ENCODE results near the gene SYT3. TPM values are rescaled to one million over a fixed set of nuclear protein-coding genes. Genes with fewer than 3 reads are reported as not detected.

The SYT3 gene
- total and polyA plus RNA-seq, 2 of the 8 experiments (the other 6 are each of a cell fraction or from before 2014, with no cell fraction given): 6.7 to 17.3 TPM

DNA sequence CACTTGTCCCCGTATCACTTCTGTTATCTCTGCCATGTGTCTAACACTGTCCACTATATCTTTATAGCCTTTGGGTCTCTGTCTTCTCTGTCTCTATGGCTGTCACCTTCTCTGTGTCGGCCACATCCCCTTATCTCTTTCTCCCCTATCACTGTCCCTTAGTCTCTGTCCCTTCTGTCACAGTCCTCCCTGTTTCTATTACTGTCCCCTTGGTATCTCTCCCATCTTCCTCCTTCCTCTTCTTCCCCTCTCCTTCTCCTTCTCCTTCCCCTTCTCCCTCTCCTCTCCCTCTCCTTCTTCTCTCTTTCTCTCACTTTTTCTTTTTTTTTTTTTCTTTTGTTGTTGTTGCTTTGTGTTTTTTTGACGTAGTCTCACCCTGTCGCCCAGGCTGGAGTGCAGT, 36.7 kb downstream of the SYT3 start:
- no peak overlapping the region for H3K4me2 ChIP-seq (ENCODE audit: insufficient read depth in 1 of 2, low read depth in 2 of 2, low read length in 2 of 2)
- DNase-seq (ENCODE audit: low read depth in 1 of 2, low spot score in 2 of 2): no peak
- H3K79me1 ChIP-seq (ENCODE audit: low read depth, low read length): no peaks in the 10 kb centered on the region
- H3K27me3 ChIP-seq (replicated peaks in 1 of 4; ENCODE audit: control insufficient read depth in 3 of 4, extremely low read depth in 1 of 4, insufficient read depth in 3 of 4, low read length in 3 of 4): peaks cover 3 to 28% (median 23%) of the 10 kb centered on the region in 4 experiments
- H2BK5ac ChIP-seq (ENCODE audit: low read depth, low read length): no peak overlapping the region
- no peak overlapping the region for H3K27ac ChIP-seq (ENCODE audit: low read depth, low read length)
- no peaks in the 10 kb centered on the region for H4K20me1 ChIP-seq (replicated peaks in 1 of 2; ENCODE audit: control insufficient read depth in 1 of 2, insufficient read depth in 2 of 2, low read length in 2 of 2)
- no peak overlapping the region for H2AFZ ChIP-seq (ENCODE audit: low read length)
- peaks cover 0 to 9% of the 10 kb centered on the region in 2 experiments; a peak in 2 of 4 replicates for H3K9me3 ChIP-seq (ENCODE audit: insufficient read depth in 2 of 2, low read depth in 1 of 2, low read length in 1 of 2)
- H2AK5ac ChIP-seq (ENCODE audit: low read depth, low read length): no peak overlapping the region
- H4K8ac ChIP-seq (ENCODE audit: extremely low read depth, insufficient read depth, low read length): no peak overlapping the region
- no peaks in the 10 kb centered on the region for H3K36me3 ChIP-seq (ENCODE audit: control insufficient read depth in 2 of 4, insufficient read depth in 4 of 4, low read length in 3 of 4)
- no peak overlapping the region for H3K18ac ChIP-seq (ENCODE audit: extremely low read depth, low read length)
- no peak overlapping the region for H3K4ac ChIP-seq (replicated peaks; ENCODE audit: insufficient read length, low read depth, low read length)
- H2BK120ac ChIP-seq (replicated peaks; ENCODE audit: low read depth, low read length): no peak overlapping the region
- H3K14ac ChIP-seq (ENCODE audit: insufficient read length): no peak overlapping the region
- ChIA-PET POLR2A (ENCODE audit: partially characterized antibody) (no interaction called here), CTCF (ENCODE audit: partially characterized antibody) (interaction anchor here (2.2 kb wide), 1 partner anchor 65 kb away, joined by 6 read pairs; no protein-coding TSS in a partner anchor)
- H3K4me3 ChIP-seq (ENCODE audit: extremely low read depth in 1 of 4, insufficient read depth in 2 of 4, low read depth in 3 of 4, low read length in 4 of 4): no peak overlapping the region
- no peak overlapping the region for H4K5ac ChIP-seq (ENCODE audit: insufficient read length, low read depth, low read length)
- 92% methylated on average over 2 of the region's 4 CpGs; no CpG with 5 or more reads in 1 of the 2 experiments for WGBS, 2 experiments (ENCODE audit: extremely low coverage in 1 of 2, insufficient coverage in 1 of 2, insufficient read length in 1 of 2, insufficient replicate concordance in 2 of 2, low coverage in 1 of 2, low lambda C conversion rate in 2 of 2, missing lambda C conversion rate in 1 of 2)
- FAIRE-seq: no peak
- H3K23me2 ChIP-seq (ENCODE audit: low read depth, low read length): no peaks in the 10 kb centered on the region; the same call in 1 of the 2 replicates
- H3K9ac ChIP-seq (replicated peaks in 1 of 4; ENCODE audit: extremely low read depth in 1 of 4, low read depth in 3 of 4, low read length in 3 of 4): no peak overlapping the region
- no peak overlapping the region for H4K91ac ChIP-seq (replicated peaks; ENCODE audit: insufficient read length, low read length)
- no peak overlapping the region for H3K23ac ChIP-seq (ENCODE audit: insufficient read length)
- H2BK12ac ChIP-seq (ENCODE audit: low read depth, low read length): no peak overlapping the region
- H3K56ac ChIP-seq (replicated peaks; ENCODE audit: insufficient read length, low read depth, low read length): no peak overlapping the region
- H2BK20ac ChIP-seq (ENCODE audit: low read length): no peak overlapping the region
- peaks cover 0 to 3% (median 1%) of the 10 kb centered on the region in 4 experiments; a peak in 2 of 7 replicates for H3K4me1 ChIP-seq (replicated peaks in 1 of 4; ENCODE audit: control insufficient read depth in 3 of 4, insufficient read depth in 4 of 4, low read length in 3 of 4)
- H2BK15ac ChIP-seq (ENCODE audit: low read length): no peak overlapping the region
- H3K79me2 ChIP-seq (ENCODE audit: control insufficient read depth in 1 of 2, insufficient read depth in 2 of 2, low read length in 2 of 2): no peaks in the 10 kb centered on the region
- TF ChIP-seq, protein P1, sequence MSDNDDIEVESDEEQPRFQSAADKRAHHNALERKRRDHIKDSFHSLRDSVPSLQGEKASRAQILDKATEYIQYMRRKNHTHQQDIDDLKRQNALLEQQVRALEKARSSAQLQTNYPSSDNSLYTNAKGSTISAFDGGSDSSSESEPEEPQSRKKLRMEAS (IDR thresholded peaks at IDR 0.05): no peak
- TF ChIP-seq RFX5 (IDR thresholded peaks at IDR 0.05; ENCODE audit: borderline replicate concordance, low read depth, low read length): no peak
- TF ChIP-seq, protein P2, sequence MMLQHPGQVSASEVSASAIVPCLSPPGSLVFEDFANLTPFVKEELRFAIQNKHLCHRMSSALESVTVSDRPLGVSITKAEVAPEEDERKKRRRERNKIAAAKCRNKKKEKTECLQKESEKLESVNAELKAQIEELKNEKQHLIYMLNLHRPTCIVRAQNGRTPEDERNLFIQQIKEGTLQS (IDR thresholded peaks at IDR 0.05; ENCODE audit: insufficient read depth, low read depth, low read length): no peak
- TF ChIP-seq RAD21 (IDR thresholded peaks at IDR 0.05 in 1 of 2, conservative IDR thresholded peaks at IDR 0.05 in 1 of 2; ENCODE audit: low read depth in 2 of 2, low read length in 2 of 2): no peak
- TF ChIP-seq NANOG (IDR thresholded peaks at IDR 0.05; ENCODE audit: insufficient read depth, low read depth, low read length, poor library complexity, severe bottlenecking): no peak
- TF ChIP-seq SP1 (IDR thresholded peaks at IDR 0.05; ENCODE audit: low read depth, low read length): no peak
- TF ChIP-seq SIN3A (conservative IDR thresholded peaks at IDR 0.05 in 1 of 2, IDR thresholded peaks at IDR 0.05 in 1 of 2; ENCODE audit: low read depth in 1 of 2, low read length in 2 of 2): no peak
- no peak for TF ChIP-seq ZNF274 (IDR thresholded peaks at IDR 0.05; ENCODE audit: borderline replicate concordance, extremely low read depth, low read length)
- no peak for TF ChIP-seq CHD1 (IDR thresholded peaks at IDR 0.05; ENCODE audit: low read depth, low read length)
- TF ChIP-seq, protein P3, sequence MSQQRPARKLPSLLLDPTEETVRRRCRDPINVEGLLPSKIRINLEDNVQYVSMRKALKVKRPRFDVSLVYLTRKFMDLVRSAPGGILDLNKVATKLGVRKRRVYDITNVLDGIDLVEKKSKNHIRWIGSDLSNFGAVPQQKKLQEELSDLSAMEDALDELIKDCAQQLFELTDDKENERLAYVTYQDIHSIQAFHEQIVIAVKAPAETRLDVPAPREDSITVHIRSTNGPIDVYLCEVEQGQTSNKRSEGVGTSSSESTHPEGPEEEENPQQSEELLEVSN (IDR thresholded peaks at IDR 0.05): no peak
- no peak for TF ChIP-seq TAF1 (IDR thresholded peaks at IDR 0.05; ENCODE audit: low read depth, low read length)
- no peak for TF ChIP-seq TCF12 (IDR thresholded peaks at IDR 0.05; ENCODE audit: low read depth, low read length)

Data from H1 (cell line).